GM12872 (cell line): ENCODE results near the gene CCDC184.
A peak's percentile ranks its signal among the peaks of the same experiment; 100 is the strongest.

Experiments used
- CTCF ChIP-seq: IDR thresholded peaks from 3 replicates; pipeline ENCODE4 v1.5.1; 2011; ENCODE audit warnings: low read depth, mild to moderate bottlenecking, low read length, moderate library complexity; ENCODE audit not compliant: insufficient read depth

Gene CCDC184

GRCh38 chr12:48157018-48157888 lies 26.2 kb upstream of the CCDC184 start, which contains the start of gene ASB8:
Gene ASB8 (minus strand): TSS chr12:48157515. CDS start chr12:48153496, 4,019 bp downstream.
- peak; percentile 57 for TF ChIP-seq CTCF

GRCh38 chr12:48157889-48158370 lies 25.5 kb upstream of the CCDC184 start:
- no peak for TF ChIP-seq CTCF

- TF ChIP-seq CTCF = no peak
These were observed 23.4 kb upstream of the CCDC184 start for GRCh38 chr12:48160046-48160445.

GRCh38 chr12:48160807-48161206 lies 22.6 kb upstream of the CCDC184 start:
- TF ChIP-seq CTCF = no peak

GRCh38 chr12:48163150-48163747 lies 20.2 kb upstream of the CCDC184 start:
- no peak for TF ChIP-seq CTCF

GRCh38 chr12:48164451-48164850 lies 19.0 kb upstream of the CCDC184 start:
- no peak for TF ChIP-seq CTCF

- TF ChIP-seq CTCF = peak; percentile 91
These were observed 18.1 kb upstream of the CCDC184 start for GRCh38 chr12:48165089-48165981.
